ENCODE results near the gene AS3MT. TPM values are rescaled to one million over a fixed set of nuclear protein-coding genes. Genes with fewer than 3 reads are reported as not detected.

AS3MT gene
- total and polyA plus RNA-seq, 2 of the 8 experiments (the other 6 are each of a cell fraction or from before 2014, with no cell fraction given), result 5.8 to 10.3 TPM

- no peak for TF ChIP-seq CEBPB (IDR thresholded peaks at IDR 0.05; ENCODE audit: low read depth, low read length)
Observed at GRCh38 chr10:102863660-102864059, 5.6 kb upstream of the AS3MT start (continued).

Data from H1 (cell line).